Fibroblast of pulmonary artery (primary cell): Measurements from ENCODE around the gene SMIM7.
"Not testable (repeated sequence)": the region's sequence is repeated elsewhere in the genome, so short reads cannot be mapped to it uniquely, and the experiment has no call there.

Experiments used
- DNase-seq: peaks from one replicate; pipeline ENCODE4 v3.0.0-alpha.2; 2010; ENCODE audit warnings: low read depth
- H3K4me3 ChIP-seq: replicated peaks from 2 replicates; pipeline ENCODE4 v1.5.1; 2011; ENCODE audit warnings: low read depth, mild to moderate bottlenecking, control low read depth, low read length, moderate library complexity
- CTCF ChIP-seq: IDR thresholded peaks from 2 replicates; pipeline ENCODE4 v1.5.1; 2011; ENCODE audit warnings: mild to moderate bottlenecking, control low read depth, low read length, inconsistent platforms; ENCODE audit errors: missing control alignments

The SMIM7 gene

DNA sequence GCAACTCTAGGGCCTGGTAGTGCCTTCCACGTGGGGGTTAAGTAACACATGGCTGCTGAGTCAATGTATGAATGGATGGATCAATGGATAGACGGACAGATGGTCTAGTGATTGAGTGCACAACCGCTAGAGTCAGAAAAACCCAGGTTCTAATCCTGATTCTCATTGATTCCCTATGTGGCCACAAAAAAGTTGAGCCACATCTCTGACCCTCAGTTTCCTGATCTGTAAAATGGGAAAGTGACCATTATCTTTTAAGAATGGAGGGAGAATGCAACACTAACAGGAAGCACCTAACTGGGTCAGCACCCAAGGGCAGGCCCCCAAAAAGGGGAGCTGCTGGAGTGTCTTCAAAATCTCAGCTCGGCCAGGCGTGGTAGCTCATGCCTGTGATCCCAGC is 2.6 kb downstream of the SMIM7 start:
- DNase-seq: no peak
- no peak for TF ChIP-seq CTCF

GRCh38 chr19:16655727-16656126 is 4.2 kb downstream of the SMIM7 start:
- H3K4me3 ChIP-seq: no peak overlapping the region
- TF ChIP-seq CTCF: no peak
- DNase-seq: no peak

More for the DNA sequence above, 2.6 kb downstream of the SMIM7 start:
- H3K4me3 ChIP-seq: no peak overlapping the region

- peak; percentile 39 for DNase-seq
- no peak for TF ChIP-seq CTCF
- H3K4me3 ChIP-seq: no peak overlapping the region
Observed at GRCh38 chr19:16654627-16655026, 5.3 kb downstream of the SMIM7 start.

DNA sequence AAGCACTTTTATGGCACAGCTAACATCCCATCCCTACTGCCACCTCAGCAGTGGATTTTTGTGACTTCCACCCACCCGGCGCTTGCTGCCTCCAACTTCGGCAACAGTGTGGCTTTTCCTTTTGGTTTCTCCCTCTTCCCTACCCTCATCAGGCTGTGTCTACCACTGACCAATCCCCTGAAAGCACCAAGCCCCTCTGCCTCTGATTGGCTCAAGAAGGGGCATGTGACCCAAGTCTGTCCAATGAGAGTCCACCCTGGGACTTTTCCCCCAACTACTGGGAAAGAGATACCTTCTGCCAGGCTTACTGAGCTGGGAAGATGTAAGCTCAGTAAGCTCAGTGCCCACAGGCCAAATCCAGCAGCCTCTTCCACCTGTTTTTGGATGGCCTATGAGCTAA is 5.8 kb downstream of the SMIM7 start:
- no peak overlapping the region for H3K4me3 ChIP-seq
- TF ChIP-seq CTCF: no peak
- no peak for DNase-seq

DNA sequence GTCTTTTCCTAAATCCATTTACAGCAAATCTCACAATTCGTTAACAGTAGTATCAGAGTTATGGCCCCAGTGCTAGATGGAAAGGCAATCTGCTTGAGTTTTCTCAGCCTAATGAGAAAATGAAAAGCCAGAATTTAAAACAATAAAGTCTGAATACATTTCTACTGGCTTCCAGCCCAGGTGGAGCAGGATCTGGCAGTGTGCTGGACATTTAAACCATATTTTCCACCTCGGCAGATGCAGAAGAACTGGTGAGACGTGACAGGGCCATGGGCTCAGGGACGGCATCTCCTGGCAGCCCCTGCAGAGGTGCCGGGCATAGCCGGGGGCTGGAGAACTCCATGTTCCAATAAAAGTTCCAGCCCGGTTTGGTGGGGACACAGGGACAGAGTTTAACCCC is 7.1 kb downstream of the SMIM7 start:
- TF ChIP-seq CTCF: no peak
- H3K4me3 ChIP-seq: no peak overlapping the region
- no peak for DNase-seq

DNA sequence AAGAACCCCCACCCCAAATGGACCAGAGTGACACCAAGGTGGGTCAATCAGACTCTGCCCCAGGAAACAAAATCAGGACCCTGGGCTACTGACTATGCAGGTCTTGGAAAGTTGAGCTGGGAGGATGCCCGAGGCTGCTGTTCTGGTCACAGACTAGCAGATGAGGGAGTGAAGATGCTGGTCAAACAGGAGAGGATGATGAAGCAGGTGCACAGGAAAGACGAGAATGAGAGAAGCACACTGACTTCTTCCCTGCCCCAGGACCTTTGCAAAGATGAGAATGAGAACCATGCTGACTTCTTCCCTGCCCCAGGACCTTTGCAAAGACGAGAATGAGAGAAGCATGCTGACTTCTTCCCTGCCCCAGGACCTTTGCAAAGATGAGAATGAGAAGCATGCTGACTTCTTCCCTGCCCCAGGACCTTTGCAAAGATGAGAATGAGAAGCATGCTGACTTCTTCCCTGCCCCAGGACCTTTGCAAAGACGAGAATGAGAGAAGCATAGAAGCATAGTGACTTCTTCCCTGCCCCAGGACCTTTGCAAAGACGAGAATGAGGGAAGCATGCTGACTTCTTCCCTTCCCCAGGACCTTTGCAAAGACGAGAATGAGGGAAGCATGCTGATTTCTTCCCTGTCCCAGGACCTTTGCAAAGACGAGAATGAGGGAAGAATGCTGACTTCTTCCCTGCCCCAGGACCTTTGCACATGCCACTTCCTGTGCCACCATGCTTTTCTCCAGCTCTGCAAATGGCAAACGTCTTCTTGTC is 8.3 kb downstream of the SMIM7 start:
- DNase-seq, H3K4me3 ChIP-seq: not testable (repeated sequence)

- DNase-seq: no peak
- no peak for TF ChIP-seq CTCF
Observed at GRCh38 chr19:16650821-16651220, 9.1 kb downstream of the SMIM7 start.

More at GRCh38 chr19:16650821-16651220, 9.1 kb downstream of the SMIM7 start:
- no peak overlapping the region for H3K4me3 ChIP-seq
